GM19467 (cell line): Measurements from ENCODE around the gene MEI1.

Experiments
- ATAC-seq: cut with Tn5 transposase; IDR thresholded peaks from one replicate; pipeline ENCODE4 v1.9.1; 2021; ENCODE audit warnings: mild to moderate bottlenecking, moderate library complexity; ENCODE audit not compliant: unreplicated experiment

Gene MEI1

GRCh38 chr22:41781507-41781906, 82.2 kb downstream of the MEI1 start:
- ATAC-seq = peak; percentile 15

GRCh38 chr22:41782316-41782715, 83.0 kb downstream of the MEI1 start:
- no peak for ATAC-seq

GRCh38 chr22:41782751-41783150, 83.4 kb downstream of the MEI1 start:
- no peak for ATAC-seq

GRCh38 chr22:41787331-41787730, 88.0 kb downstream of the MEI1 start:
- no peak for ATAC-seq

GRCh38 chr22:41793871-41794270, 94.6 kb downstream of the MEI1 start:
- no peak for ATAC-seq

- no peak for ATAC-seq
These were observed 99.4 kb downstream of the MEI1 start for GRCh38 chr22:41798736-41799135.

GRCh38 chr22:41799486-41800347, 100.4 kb downstream of the MEI1 start:
- peak; percentile 7 for ATAC-seq

GRCh38 chr22:41800348-41801146, 101.2 kb downstream of the MEI1 start, which contains the start of gene CCDC134:
Gene CCDC134 (plus strand): TSS chr22:41800679. CDS start chr22:41808891, 8,212 bp downstream.
- peak; percentile 82 for ATAC-seq

- no peak for ATAC-seq
These were observed 102.0 kb downstream of the MEI1 start for GRCh38 chr22:41801147-41801819.

- ATAC-seq = no peak
These were observed 102.6 kb downstream of the MEI1 start for GRCh38 chr22:41801886-41802285.

- no peak for ATAC-seq
These were observed 106.3 kb downstream of the MEI1 start for GRCh38 chr22:41805639-41806038.

GRCh38 chr22:41808400-41808799, 109.1 kb downstream of the MEI1 start:
- ATAC-seq = no peak

- ATAC-seq = no peak
These were observed 110.7 kb downstream of the MEI1 start for GRCh38 chr22:41810022-41810421.

- no peak for ATAC-seq
These were observed 113.7 kb downstream of the MEI1 start for GRCh38 chr22:41812805-41813545.

- ATAC-seq = no peak
These were observed 114.6 kb downstream of the MEI1 start for GRCh38 chr22:41813726-41814410.

GRCh38 chr22:41815716-41816115, 116.4 kb downstream of the MEI1 start:
- no peak for ATAC-seq

- no peak for ATAC-seq
These were observed 116.9 kb downstream of the MEI1 start for GRCh38 chr22:41816241-41816640.

GRCh38 chr22:41816871-41817270, 117.6 kb downstream of the MEI1 start:
- ATAC-seq = no peak

- ATAC-seq = no peak
These were observed 118.7 kb downstream of the MEI1 start for GRCh38 chr22:41818011-41818410.

GRCh38 chr22:41818596-41818995, 119.3 kb downstream of the MEI1 start:
- ATAC-seq = no peak
